Hematopoietic multipotent progenitor cell treated with erythropoietin and hydrocortisone succinate and interleukin-3 and kit ligand, for 4 days (in vitro differentiated cells): Measurements from ENCODE around the gene RABGAP1L.
"Not testable (repeated sequence)": the region's sequence is repeated elsewhere in the genome, so short reads cannot be mapped to it uniquely, and the experiment has no call there.

Experiments
- DNase-seq: peaks from one replicate; pipeline ENCODE4 v3.0.0-alpha.2; 2015

RABGAP1L gene

DNA sequence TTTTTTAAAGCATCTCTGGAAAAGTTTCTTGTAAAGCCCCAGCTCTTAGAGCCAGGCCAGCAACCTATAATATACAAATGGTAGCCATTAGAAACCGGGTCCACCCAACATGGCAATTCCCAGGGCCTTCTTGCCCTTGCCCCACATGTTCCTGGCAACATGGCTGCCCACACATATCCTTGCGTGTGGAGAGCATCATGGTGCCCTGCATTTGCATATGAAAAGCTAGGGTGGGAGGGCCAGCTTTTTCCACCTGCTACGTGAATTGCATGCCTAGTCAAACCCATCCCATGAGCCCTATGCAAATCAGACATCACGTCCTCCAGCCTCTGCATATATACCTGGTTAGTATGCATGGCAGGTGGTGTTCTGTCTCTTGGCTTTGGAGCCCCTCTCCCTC is 88.2 kb downstream of the RABGAP1L start:
- no peak for DNase-seq

DNA sequence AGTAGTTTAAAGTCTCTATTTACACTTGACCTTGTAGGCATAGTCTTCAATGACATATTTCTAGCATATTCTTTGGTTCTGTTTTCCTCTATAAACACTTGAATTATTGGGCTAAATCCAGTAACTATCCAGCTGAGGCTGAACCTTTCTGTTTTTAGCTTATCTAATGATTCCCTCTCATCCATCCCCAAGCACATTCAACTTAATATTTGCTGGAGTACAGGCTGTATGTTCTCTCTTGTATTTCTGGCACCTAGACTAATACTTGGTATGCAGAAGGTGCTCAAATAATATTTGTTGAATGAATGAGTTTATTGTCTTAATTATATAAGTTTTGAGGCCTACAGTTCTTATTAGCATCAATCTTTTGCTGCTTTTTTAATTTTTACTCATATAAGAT is 88.7 kb downstream of the RABGAP1L start:
- DNase-seq = no peak

DNA sequence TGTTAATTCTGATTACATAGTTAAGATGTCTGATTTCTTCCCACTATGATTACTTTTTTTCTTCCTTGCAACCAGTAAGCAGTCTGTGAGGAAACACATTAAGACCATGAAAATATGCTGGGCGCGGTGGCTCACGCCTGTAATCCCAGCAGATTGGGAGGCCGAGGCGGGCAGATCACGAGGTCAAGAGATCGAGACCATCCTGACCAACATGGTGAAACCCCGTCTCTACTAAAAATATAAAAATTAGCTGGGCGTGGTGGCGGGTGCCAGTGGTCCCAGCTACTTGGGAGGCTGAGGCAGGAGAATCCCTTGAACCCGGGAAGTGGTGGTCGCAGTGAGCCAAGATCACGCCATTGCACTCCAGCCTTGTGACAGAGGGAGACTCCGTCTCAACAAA is 97.1 kb downstream of the RABGAP1L start:
- DNase-seq = not testable (repeated sequence)

DNA sequence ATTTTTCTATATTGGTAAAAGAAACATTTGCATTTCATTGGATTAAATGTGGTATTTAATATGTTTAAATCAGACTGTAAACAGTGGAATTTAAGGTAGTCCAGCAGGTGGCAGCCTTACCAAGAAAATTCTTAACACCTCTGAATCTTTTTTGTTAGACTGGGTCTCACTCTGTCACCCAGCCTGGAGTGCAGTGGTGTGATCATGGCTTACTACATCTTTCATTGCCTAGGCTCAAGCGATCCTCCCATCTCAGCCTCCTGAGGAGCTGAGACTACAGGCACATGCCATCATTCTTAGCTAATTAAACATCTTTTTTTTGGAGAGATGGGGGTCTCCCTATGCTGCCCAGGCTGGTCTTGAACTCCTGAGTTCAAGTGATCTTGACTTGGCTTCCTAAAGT is 98.8 kb downstream of the RABGAP1L start:
- DNase-seq = peak; percentile 80

DNA sequence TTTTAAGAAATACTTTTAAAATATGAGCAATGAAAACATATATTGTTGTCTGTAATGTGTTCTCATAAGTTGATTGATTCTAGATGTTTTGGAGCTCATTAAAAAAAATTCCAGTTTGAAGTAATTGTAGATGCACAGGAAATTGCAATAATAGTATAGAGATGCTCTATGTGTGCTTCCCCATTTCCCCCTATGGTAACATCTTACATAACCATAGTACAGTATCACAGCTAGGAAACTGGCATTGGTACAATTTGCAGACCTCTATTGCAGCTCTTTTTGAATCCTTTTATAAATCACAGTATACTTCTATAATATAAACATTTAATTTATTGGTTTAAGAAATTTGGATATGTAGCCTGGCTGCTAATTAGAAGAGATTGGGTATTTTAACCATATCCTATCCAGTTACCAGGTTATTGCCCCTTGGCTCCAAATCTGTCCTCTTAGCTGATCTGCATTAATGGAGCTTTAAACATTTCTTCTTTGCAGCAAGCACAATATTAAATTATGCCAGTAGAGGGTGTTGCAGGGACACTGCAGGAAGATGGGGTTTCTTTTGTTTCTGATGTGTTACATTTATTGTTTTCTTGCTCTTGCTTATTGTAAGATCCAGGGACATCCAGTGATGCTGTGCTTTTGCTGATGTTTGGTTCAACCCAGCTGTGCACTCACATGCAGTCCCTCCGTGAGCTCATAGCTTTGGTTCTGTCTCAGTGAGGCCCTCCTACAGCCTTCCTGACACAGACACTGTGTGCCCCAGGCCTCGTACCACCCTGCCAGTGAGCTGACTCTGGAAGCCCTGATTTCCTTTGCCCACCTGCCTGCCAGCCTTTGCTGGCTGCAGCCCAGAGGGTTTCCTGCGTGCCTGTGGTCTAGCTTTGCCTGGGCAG is 103.3 kb downstream of the RABGAP1L start:
- peak; percentile 78 for DNase-seq

DNA sequence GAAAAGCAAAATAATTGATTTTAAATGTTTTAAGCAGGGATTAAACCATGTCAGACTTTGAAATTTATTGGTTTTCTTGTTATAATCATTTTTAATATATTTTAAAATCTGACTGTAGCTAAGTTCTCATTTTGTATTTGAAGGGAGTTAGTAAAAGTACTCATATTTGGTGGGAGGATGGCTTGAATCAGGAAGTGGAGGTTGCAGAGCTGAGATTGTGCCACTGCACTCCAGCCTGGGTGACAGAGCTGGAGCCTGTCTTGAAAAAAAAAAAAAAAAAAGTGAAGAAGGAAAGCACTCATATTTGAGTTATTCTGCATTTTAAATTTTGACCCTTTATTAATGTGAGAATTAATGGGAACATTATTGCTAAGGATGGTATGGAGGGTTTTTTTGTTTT is 106.0 kb downstream of the RABGAP1L start:
- peak; percentile 9 for DNase-seq

DNA sequence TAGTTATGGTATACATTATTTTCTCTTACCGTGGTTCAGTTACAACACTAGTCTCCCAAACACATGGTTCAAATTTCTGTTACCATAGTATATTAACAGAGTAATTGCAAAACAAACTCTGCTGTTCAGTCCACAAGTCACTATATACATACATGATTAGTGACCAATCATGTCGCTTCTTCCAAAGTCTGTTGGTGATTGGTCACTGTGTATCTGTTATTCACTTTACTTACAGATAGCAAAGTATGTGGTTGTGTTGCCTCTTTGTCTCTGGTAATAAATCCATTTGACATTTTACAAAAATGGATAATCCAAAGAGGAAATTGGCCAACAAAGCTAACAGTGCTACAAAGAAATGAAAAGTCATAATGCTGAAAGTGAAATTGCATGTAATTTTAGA is 107.2 kb downstream of the RABGAP1L start:
- no peak for DNase-seq

DNA sequence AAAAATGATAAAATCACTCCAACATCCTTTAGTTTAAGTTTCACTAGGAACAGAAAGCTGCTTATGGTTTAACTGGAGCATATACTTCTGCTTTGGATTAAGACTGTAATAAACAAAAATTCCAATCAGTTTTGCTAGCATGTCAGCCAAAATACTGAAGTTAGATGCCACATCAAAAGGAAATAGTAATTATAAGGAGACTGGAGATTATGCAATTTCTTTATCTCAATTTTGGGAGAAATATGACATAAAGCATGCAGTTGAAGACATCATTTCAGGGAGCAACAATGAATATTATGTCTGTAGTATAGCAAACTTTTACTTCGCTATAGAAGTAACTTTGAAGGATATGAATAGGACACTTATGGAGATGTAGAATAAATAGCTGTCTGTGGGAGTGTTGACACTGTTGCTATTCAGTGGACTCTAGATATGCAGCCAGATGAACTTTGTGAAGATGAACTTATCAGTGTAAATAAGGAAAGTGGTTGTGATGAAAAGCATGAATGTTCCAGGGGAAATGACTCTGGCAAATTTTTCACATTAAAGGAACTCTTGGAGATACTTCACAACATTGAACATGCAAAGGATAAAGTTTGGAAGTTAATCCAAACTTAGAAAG is 107.8 kb downstream of the RABGAP1L start:
- no peak for DNase-seq

DNA sequence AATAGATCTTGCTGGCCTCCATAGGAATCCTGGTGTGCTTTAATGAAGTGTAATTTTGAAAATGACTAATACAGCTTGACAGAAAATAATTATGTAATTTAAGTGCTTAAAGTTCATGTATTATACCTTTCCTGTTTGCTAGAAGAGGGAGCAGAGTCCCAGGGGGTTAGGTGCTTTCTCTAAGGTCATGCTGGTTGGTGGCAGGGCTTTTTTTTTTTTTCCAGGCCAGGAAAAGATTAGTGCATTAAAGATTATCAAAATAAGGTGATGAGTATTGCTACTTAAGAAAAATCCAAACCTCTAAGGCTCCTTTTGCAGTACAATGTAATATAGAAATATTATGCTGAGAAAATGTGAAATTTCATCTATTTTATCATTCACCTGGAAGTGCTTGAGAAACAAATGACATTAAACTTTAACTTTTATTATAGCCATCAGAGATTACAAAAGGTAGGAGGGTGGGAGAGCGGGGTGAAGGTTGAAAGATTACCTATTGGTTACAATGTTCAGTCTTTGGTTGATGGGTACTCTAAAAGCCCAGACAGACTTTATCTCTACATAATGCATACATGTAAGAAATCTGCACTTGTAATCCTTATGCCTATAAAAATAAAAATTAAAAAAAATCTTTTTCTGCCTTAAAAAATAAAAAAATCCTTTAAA is 110.8 kb downstream of the RABGAP1L start:
- no peak for DNase-seq

DNA sequence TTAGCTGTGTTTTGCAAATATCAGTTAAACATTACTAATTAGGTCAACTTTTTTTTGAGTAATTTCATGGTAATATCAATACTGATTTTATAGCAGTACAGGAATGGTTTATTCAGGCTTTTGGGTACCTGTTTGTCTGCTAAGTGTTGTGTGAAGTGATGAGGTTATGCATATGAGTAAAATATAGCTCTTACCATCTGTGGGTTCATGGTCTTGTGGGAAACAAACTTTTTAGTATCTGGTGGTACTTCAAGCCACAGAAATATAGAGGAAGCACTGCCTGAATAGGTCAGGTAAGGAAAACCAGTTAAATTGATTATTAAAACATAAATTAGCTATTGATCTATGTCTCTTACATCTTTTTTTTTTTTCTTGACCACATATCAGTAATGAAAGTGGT is 113.9 kb downstream of the RABGAP1L start:
- DNase-seq = no peak

DNA sequence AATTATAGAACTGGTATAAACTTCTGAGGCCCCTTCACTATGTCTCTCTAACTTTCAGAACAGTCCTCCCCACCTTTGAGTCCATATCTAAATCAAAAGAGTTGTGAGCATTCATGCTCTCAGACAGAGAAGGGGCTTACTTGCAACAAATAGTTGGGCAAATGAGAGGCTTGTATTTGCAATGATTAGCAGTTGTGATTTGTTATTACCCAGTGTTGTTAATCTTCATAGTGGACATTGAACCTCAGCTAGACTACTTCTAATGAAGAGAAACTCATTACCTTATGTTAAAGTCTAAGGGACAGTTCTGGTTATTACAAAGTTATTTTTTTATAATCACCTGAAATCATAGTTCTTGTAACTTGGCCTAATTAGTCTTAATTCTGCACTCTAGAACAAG is 114.5 kb downstream of the RABGAP1L start:
- no peak for DNase-seq

DNA sequence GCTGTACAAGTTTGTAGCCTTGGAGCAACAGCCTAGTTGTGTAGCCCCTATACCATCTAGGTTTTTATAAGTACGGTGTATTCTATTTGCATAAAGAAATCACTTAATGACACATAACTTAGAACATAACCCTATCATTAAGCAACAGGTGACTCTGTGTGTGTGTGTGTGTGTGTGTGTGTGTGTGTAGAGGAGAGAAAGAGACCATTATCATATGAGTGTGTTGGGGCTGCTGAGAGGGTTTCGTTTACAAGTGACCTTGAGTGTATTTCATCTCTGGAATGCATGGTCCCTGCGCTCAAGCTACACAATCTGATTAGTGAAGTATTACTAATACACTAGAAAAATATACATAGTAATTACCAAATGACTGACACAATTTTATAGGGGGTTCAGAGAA is 115.1 kb downstream of the RABGAP1L start:
- no peak for DNase-seq

DNA sequence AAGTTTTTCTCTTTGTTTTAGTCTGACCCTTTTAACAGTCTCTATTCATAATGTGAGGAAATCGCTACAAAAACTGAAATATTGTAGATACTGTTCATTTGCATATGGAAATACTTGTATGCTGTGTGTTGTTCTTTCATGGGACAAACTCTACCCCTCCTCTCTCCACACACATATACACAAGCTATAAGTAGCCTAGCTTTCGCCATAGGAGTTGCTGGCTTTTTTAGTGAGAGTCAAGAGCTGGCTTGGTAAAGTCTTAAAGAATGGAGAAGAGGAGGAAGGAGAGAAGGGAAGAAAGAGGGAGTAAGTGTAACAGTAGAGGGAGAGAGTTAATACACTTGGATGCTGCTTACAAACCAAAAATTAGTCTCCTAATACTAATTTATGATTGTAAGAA is 115.6 kb downstream of the RABGAP1L start:
- DNase-seq = no peak

DNA sequence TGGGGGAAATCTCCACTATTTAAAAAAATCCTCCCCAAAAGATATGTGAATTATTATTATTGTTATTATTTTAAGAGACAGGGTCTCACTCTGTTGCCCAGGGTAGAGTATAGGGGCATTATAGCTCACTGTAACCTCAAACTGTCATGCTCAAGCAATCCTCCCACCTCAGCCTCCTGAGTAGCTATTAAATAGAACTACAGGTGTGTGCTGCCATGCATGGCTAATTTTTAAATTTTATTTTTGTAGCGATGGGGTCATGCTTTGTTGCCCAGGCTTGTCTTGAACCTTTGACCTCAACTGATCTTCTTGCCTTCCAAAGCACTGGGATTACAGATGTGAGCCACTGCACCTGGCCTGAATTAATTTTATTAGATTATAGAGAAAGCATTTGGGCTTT is 116.8 kb downstream of the RABGAP1L start:
- DNase-seq = no peak

DNA sequence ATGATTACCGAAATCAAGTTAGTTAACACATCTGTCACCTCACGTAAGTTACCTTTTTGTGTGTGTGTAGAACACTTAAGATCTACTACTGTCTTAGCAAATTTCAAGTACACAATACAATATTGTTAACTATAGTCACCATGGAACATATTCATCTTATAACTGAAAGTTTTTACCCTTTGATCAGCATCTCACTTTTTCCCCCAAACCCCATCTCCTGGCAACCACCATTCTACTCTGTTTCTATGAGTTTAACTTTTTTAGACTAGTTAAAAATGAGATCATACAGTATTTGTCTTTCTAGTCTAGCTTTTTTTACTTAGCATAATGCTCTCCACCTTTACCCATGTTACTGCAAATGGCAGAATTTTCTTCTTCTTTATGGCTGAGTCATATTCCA is 124.7 kb downstream of the RABGAP1L start:
- DNase-seq = no peak

DNA sequence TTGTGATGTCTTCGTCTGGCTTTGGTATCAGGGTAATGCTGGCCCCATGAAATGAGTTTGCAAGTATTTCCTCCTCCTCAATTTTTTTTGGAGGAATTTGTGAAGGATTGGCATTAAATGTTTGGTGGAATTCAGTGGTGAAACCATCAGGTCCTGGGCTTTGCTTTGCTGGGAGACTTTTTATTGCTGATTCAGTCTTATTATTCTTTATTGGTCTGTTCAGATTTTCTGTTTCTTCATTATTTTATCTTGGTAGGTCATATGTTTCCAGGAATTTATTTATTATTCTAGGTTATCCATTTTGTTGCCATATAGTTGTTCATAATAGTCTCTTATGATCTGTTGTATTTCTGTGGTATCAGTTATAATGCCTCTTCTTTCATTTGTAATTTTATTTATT is 126.7 kb downstream of the RABGAP1L start:
- no peak for DNase-seq

DNA sequence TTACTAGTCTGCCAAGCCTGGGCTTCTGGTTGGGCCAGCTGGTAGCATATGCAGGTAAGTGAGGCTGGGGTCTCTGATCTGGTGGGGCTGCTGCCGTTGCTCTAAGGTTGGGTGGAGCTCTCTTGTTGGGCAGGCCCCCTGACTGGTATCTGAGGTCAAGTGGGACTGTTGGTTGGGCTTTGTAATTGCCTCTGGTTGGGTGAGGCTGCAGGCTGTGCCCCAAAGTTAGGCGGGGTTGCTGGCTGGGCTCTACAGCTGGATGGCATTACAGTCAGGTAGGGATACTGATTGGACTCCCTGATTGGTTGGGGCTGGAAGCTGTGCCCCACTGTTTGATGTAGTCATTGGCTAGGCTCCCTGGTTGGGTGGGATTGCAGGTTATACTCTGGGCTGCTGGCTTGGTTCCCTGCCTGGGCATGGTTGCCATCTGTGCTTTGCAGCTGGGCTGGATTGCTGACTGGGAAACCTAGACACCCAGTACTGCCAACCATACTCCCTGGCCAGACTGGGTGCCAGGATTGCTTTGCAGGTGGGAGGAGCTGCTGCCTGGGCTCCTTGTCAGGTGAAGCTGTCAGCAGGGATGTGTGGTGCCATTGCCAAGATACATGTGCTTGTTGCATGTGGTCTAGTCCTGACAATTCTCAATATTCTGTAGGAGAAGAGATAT is 130.5 kb downstream of the RABGAP1L start:
- no peak for DNase-seq

DNA sequence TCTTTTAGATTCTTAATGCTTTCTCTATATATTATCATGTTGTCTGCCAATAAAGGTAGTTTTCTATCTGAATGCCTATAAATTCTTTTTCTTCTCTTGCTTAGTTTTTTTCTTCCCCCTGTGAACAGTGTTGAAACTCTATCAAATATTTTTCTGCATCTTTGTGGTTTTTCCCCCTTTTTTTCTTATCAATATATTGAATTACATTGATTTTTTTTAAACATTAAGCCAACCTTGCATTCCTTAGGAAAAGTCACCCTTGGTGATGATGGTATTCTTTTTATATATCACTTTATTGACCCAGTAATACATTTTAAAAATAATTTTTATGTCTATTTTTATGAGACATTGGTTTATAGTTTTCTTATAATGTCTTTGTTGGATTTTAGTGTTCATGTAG is 131.7 kb downstream of the RABGAP1L start:
- no peak for DNase-seq

DNA sequence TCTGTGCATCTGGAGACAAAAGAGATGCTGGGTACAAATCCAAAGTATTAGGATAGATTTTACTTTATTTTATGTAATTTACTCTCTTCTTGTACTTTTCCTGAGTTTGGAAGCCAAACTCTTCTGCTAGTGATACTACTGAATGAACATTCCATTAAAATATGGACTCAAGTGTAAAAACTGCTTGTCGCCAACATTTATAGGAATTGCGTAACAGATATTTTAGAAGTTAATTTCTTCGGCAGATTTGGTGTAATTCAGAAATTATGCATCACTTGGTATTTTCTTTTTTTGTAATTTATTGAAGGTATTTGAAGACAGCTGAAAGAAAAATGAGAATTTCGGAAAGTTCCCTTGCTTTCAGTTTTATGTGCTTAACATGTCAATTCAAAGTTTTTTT is 137.0 kb downstream of the RABGAP1L start:
- no peak for DNase-seq

DNA sequence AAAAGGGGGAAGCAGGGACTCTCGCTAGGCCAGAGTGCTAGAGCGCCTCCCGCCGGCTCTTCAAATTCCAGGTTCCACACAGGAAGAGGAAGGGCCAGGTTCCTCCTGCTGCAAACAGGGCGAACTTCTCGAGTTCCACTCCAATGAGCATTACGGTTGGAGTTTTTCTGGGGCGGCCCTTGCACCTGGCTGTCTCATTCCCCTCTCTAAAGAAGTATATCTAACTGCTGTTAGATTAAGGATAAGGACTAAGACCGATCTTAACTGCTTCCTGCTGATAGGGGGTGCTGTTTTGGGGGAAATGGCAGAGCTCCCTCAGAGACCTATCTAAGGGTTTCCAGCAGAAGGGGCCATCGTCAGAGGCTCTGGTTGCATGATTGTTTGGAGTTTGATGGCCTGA is 138.0 kb downstream of the RABGAP1L start:
- DNase-seq = no peak

DNA sequence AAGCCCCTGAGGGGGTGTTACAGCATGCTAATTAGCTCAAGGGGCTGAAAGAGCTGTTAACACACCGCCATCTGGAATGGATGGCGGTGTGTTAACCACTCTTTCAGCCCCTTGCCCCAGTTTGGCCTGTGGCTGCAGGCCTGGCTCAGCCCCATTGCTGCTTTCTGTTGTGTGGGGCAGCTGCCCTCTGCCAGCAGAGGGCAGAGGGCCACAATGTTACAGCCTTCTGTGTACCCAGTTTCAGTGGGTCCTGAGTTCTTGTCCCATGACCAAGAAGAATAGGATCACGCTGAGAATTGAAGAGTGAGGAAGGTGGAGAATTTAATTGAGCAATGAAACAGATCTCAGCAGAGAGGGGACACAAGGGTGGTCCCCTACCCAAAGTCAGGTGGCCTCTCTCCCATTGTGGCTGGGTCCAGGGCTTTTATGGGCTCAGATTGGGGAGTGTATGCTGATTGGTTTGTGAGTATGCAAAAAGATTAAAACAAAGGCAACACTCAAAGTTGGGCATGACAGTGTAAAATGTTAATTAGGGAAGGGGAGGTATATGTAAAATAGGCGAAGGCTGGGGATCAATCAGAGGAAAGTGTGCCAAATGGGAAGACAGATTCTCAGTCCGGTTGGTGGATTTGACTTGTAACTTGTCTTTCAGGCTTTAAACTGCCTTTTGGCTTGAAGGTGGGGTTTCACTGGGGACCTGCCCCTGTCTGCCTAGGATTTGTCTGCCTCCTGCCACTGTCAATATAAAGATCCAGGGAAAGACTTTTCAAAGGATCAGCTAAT is 142.2 kb downstream of the RABGAP1L start:
- no peak for DNase-seq

DNA sequence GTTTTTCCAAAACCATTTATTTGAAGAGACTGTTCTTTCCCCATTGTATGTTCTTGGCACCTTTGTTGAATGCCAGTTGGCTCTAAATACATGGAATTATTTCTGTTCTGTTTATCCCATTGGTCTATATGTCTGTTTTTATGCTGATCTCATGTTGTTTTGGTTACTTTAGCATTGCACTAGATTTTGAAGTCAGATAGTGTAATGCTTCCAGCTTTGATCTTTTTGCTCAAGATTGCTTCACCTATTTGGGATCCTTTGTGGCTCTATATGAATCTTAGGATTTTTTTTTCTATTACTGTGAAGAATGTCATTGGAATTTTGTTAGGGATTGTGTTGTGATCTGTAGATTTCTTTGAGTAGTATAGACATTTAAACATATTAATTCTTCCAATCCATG is 149.3 kb downstream of the RABGAP1L start:
- no peak for DNase-seq

DNA sequence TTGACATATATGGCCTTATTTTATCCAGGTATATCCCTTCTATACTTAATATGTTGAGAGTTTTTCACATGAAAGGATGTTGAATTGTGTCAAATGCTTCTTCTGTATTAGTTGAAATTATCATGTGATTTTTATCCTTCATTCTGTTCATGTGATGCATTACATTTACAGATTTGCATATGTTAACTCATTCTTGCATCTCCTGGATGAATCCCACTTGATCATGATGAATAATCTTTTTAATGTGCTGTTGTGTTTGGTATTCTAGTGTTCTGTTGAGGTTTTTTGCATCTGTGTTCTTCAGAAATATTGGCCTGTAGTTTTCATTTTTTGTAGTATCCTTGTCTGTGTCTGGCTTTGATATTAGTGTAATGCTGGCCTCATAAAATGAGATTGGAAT is 150.2 kb downstream of the RABGAP1L start:
- no peak for DNase-seq
